Esophagus muscularis mucosa (tissue), 4 donors: ENCODE data around the gene CEP164.

Source experiments
- CTCF ChIP-seq, 3 experiments: fragments of 200-600 bp in 2 of 3; fragments of 450-650 bp in 1 of 3; sonication (generic) in 2 of 3; IDR thresholded peaks; one replicate each; pipeline ENCODE4 v1.5.1; 2017 to 2019; ENCODE audit warnings: antibody characterized with exemption in 3 of 3, mild to moderate bottlenecking in 2 of 3, moderate library complexity in 1 of 3
- EP300 ChIP-seq: sonication (generic); formaldehyde crosslinking; IDR thresholded peaks from one replicate; pipeline ENCODE4 v1.6.1; 2017; ENCODE audit warnings: antibody characterized with exemption
- POLR2A ChIP-seq: fragments of 450-650 bp; IDR thresholded peaks from one replicate; pipeline ENCODE4 v1.6.1; 2017; ENCODE audit warnings: antibody characterized with exemption, moderate library complexity, mild to moderate bottlenecking, low read depth
- POLR2AphosphoS5 ChIP-seq, 2 donors: sonication (generic); formaldehyde crosslinking; IDR thresholded peaks; one replicate each; pipeline ENCODE4 v1.6.1; 2017; ENCODE audit warnings: antibody characterized with exemption in 2 of 2

DNA sequence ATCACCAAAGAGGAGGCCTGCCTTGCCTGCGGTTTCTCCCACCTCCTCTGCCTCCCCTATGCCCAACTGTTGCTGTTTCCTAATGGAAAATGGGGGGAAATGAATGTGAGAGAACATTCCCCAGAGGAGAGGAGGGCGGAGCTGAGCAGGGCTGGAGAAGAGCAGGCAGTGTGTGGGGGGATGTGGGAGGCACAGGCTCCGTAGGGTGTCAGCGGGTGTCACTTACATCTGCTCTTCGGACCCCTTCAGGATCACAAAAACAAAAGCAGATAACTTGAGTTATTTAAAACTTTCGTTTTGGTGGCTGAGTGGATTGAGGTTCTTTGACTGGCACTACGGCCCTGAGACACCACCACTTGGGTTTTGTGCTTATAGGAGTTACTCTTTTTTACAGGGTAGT lies 93.8 kb downstream of the CEP164 start:
- TF ChIP-seq CTCF (IDR thresholded peaks at IDR 0.05) (no peak), POLR2AphosphoS5 (IDR thresholded peaks at IDR 0.05) (no peak), POLR2A (no peak), EP300 (no peak)
